Measurements from ENCODE around the gene ABO.

DNA sequence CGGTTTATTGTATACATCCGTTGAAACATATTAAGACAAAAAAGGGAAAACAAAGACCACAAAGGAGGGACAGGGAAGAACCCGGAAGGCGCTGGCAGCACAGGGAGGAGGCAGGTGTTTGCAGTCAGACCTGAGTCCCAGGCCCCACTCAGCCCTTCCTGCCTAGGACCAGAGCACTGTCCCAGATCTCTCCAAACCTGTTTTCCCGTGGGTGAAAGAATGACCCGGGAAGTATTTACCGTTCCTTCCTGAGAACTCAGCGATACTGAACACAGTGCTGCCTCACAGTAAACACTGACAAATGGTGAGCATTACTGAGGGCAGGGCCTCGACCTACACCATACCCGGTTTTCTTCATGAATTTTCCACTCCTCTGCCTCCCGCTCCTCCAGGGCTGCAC, 1.2 kb downstream of the ABO start:
- TF ChIP-seq, protein P1, sequence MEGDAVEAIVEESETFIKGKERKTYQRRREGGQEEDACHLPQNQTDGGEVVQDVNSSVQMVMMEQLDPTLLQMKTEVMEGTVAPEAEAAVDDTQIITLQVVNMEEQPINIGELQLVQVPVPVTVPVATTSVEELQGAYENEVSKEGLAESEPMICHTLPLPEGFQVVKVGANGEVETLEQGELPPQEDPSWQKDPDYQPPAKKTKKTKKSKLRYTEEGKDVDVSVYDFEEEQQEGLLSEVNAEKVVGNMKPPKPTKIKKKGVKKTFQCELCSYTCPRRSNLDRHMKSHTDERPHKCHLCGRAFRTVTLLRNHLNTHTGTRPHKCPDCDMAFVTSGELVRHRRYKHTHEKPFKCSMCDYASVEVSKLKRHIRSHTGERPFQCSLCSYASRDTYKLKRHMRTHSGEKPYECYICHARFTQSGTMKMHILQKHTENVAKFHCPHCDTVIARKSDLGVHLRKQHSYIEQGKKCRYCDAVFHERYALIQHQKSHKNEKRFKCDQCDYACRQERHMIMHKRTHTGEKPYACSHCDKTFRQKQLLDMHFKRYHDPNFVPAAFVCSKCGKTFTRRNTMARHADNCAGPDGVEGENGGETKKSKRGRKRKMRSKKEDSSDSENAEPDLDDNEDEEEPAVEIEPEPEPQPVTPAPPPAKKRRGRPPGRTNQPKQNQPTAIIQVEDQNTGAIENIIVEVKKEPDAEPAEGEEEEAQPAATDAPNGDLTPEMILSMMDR (conservative IDR thresholded peaks at IDR 0.05), result no peak
- no peak for TF ChIP-seq EZH2 (IDR thresholded peaks at IDR 0.05; ENCODE audit: low read depth)
